T47D (cell line): ENCODE measurements around the gene IL1R1.
"Not testable (repeated sequence)": the region's sequence is repeated elsewhere in the genome, so short reads cannot be mapped to it uniquely, and the experiment has no call there.

Source experiments
- DNase-seq, 2 experiments: peaks; one replicate each; pipeline versions ENCODE4 v3.0.0 to v3.0.0-alpha.2; 2011 to 2012; ENCODE audit warnings: low read depth in 1 of 2, low spot score in 1 of 2
- JUND ChIP-seq: IDR thresholded peaks from 2 replicates; pipeline ENCODE4 v1.6.1; 2012; ENCODE audit warnings: low read depth
- in situ Hi-C: cut with HindIII; loops from 2 replicates; pipeline ENCODE4 v1.10.0; 2016; ENCODE audit warnings: low sequenced_read_pairs, low pct_unique_long_range_greater_than_20kb

The IL1R1 gene

GRCh38 chr2:102103992-102104871 lies 38.3 kb upstream of the IL1R1 start:
- no peak for TF ChIP-seq JUND
- no peak for DNase-seq
- in situ Hi-C loops: no loop called here

DNA sequence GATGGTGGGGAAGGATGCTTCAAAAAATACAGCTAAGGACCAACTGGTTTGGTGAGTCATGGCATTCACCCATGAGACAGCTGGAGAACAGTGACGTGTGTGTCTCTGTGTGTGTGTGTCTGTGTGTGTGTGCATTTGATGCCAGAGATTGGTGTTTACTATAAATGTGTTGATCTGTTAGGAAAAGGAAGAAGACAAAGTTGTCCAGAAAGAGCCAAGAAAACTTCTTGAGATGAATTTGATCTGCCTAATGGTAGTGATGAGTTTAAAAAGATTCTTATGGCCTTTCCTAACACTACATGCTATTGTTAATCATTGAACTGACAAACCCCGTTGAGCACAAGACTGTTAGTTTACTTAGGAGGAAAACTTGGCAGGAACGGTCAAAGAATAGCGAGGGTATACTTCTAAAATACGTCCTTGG lies 36.4 kb upstream of the IL1R1 start:
- in situ Hi-C loops: no loop called here
- no peak for TF ChIP-seq JUND
- no peak for DNase-seq

- in situ Hi-C loops, DNase-seq: not testable (repeated sequence)
Measured at GRCh38 chr2:102106813-102107740, 35.5 kb upstream of the IL1R1 start.

DNA sequence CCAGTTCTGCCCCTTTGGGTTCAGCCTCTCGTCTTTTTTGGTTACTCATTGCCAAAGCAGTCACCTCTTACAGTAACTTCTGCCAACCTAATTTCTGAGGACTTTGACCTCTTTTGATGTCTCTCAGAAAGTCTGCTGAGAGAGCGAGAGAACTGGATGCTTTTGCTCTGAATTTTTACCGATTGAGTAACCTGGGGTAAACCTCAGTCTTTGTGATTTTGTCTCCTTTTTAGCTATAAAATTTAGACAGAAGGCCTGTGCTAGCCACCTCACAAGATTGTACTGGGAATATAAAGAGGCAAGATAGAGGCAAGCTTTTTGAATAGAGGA lies 34.8 kb upstream of the IL1R1 start:
- in situ Hi-C loops: no loop called here
- DNase-seq: no peak

DNA sequence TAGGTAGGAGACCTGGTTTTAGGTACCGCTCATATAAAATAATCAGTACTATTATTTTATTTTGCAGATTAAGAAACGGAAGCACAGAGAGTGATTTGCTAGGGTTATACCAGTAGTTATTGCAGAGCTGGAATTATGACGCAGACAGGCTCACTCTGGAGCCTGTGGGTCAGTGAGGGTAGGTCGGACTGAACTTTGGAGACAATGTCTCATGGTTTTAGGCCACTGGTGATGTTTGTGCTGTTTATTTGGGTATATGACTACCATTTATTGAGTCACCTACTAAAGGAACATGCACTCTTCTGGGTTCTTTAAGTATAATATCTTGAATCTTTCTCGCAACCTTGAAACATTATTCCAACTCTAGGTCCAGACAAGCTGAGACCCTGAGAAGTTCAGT lies 33.5 kb upstream of the IL1R1 start:
- in situ Hi-C loops: no loop called here

More for the DNA sequence above, 34.8 kb upstream of the IL1R1 start:
- no peak for TF ChIP-seq JUND

GRCh38 chr2:102110171-102110570 lies 32.4 kb upstream of the IL1R1 start:
- TF ChIP-seq JUND: no peak
- in situ Hi-C loops: no loop called here
- no peak for DNase-seq

More for the DNA sequence above, 33.5 kb upstream of the IL1R1 start:
- TF ChIP-seq JUND: no peak
- no peak for DNase-seq

DNA sequence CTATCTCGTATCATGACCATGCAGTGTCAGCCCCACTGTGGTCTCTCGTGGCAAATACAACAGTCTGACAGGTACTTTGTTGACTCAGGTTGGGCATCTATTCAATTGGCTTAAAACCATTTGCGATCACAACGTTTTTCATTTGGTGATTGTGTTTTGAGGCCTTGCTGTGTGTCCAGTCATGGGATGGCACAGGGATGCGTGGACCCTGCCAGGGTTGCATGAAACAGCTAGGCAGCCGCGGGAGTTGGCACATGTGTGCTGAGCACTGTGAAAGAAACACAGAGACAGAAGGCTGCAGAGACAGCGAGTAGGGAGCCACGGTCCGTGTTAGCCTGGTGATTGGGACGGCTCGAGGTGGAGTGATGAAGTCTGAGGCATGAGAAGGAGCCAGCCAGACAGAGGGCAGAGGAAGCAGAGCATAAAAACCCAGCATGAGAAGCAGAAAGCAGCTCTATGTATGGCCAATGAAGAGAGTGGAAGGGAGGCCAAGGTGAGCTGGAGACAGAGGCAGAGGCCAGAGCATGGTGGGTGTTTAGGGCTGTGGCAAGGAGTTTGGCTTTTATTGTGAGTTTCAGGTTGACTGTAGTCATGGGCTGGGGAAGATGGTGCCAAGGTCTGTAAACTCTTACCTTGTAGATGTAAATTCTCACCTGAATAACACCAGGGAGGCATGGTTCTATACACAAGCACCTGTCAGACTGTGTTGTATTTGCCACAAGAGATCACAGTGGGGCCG lies 31.8 kb upstream of the IL1R1 start:
- no peak for TF ChIP-seq JUND
- no peak for DNase-seq
- in situ Hi-C loops: no loop called here

DNA sequence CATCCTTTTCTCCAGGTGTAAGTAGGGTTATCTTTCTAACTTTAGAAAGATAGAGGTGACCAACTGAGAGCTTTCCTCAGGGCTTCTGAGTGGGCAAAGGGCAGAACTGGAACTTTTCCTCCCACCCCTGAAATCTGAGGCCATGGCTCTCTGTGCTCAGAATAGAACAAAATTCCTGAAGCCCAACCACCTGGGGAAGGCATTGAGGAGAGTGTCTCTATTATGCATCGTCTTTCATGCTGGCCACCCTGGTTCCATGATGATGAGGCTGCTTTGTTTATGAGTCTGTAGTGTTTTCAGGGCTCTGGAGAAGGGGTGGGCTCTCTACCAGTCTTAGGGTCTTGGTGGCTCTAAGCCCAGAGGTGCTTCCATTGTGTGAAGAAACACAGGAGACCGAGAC lies 30.7 kb upstream of the IL1R1 start:
- no peak for TF ChIP-seq JUND
- no peak for DNase-seq
- in situ Hi-C loops: no loop called here

DNA sequence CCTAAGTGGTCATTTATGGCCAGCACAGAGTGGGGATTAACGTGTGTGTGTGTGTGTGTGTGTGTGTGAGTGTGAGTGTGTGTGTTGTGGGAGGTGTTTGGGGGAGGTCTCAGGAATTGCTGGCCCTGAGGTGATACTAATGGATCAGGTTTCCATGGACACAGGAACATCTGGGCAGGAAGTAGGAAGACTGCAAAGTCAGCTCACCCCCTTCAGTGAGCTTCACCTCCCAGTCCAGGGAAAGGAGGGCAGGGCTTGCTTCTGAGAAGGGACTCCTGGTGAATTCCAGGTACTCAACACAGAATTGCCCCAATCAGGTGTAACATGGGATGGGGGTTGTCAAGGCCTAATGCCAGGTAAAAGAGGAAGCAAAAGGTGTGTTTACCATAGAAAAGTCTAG lies 30.3 kb upstream of the IL1R1 start:
- no peak for DNase-seq
- TF ChIP-seq JUND: no peak
- in situ Hi-C loops: no loop called here

- TF ChIP-seq JUND: no peak
- in situ Hi-C loops: no loop called here
- no peak for DNase-seq
Measured at GRCh38 chr2:102112692-102113665, 29.6 kb upstream of the IL1R1 start.

DNA sequence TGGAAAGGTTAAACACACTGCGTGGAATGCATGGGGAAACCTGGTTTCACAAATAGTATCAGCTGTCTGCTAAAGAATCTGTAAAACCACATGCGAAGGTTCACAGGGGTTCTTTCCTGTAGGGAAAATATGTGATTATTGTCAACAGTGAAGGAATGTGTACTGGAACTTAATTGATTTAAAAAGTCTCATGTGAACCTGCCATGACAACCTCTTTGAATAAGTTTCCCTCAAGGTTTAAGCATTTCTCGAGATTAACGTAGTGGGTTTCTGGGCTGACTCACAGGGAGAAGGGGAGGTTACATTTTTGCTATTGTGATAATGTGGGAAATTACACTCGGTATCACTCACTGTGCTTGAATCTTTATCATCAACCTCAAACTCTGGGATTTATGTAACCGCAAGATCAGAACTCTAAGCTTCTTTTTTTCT lies 28.2 kb upstream of the IL1R1 start:
- no peak for TF ChIP-seq JUND
- in situ Hi-C loops: no loop called here
- DNase-seq: no peak
